Stimulated activated CD8-positive, alpha-beta memory T cell treated with anti-CD3 and anti-CD28 coated beads, Interleukin-7, amount 100 ng/mL, for 24 hours (primary cell): ENCODE measurements around the gene BSCL2.
"Not testable (repeated sequence)": the region's sequence is repeated elsewhere in the genome, so short reads cannot be mapped to it uniquely, and the experiment has no call there.

Experiments used
- DNase-seq: peaks from one replicate; pipeline ENCODE4 v3.0.0-alpha.2; 2020; ENCODE audit warnings: low read depth

BSCL2 gene

DNA sequence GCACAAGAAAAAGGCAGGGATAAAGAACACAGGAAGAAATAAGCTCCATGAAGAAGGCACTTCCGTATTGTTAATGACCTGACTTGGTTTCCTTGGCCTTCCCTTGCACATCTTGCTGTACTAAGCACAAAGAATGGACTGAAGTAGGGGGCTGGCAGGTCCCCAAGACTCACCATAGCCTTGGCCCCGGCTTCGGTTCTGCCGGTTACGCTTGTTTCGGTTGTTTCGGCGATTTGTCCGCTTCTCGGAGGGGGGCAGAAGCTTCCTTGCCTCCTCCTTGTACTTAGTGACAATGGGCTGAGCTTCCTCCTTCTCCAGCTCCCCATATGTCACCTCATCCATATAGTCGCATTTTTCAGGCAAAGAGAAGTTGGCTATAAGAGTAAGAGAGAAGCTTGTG is 9.6 kb upstream of the BSCL2 start:
- no peak for DNase-seq

- DNase-seq: no peak
Observed at GRCh38 chr11:62716206-62716605, 9.0 kb upstream of the BSCL2 start.

DNA sequence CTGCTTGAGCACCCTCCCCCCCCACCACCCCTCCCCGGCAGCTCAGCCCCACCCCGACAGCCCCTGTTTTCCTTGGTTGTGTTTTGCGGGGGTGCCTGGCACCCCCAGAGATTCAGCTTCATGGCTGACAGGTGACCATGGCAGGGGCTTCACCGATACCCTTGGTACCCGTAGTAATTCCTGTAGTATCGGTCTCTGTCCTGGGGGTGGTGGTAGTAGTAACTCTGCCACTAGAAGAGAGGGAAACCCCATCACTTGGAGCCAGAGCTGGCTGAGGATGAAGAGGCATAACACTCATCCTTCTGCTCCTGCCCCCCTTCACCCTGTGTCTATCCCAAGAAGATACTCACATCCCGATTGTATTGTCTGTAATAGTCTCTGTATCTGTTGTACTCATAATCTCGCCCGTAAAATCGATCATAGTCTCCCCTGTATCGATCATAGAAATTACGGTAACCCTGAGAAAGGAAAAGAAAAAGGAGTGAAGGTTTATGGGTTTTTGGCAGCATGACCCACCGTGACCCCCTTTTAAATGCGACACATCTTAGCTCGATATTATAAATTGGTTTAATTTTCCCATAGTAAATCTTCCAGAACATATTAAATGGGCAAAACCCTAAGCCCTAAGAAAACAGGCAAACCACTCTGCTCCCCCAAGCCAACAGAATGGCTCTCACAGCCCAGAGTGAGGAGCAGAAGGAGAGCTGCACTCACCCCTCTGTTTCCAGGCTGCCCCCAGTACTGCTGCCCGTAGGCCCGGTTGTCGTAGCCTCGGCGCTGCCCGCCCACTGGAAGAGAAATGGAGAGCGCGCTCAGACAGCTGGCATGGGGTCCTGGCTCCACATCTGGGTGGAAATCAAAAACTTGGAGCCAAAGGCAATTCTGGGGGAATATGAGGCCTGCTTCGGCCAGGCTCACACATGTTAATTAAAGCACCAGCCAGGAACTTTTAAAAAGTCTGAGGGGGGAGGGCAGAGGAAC is 8.2 kb upstream of the BSCL2 start:
- DNase-seq: no peak

- no peak for DNase-seq
Observed at GRCh38 chr11:62713343-62713742, 6.1 kb upstream of the BSCL2 start.

DNA sequence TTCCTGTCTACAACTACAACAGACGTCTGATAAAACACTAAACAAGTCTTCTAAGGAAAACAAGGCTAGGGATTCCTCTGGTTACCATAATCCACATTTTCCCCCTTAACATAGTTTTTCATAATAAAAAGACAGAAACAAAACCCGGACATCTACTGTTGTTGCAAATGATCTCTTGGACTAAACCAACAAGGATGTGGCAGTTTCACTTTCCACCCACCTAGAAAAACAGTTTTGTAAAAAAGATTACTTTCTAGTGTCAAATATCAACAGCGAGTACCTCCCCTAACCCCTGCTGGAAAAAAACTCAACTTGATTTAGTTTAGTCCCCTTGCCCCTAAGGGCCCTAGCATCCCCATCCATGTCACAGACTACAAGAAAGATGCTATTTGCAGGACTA is 5.6 kb upstream of the BSCL2 start:
- DNase-seq: no peak

GRCh38 chr11:62712276-62712812 is 5.1 kb upstream of the BSCL2 start:
- no peak for DNase-seq

GRCh38 chr11:62710001-62710345 is 2.7 kb upstream of the BSCL2 start:
- DNase-seq: no peak

DNA sequence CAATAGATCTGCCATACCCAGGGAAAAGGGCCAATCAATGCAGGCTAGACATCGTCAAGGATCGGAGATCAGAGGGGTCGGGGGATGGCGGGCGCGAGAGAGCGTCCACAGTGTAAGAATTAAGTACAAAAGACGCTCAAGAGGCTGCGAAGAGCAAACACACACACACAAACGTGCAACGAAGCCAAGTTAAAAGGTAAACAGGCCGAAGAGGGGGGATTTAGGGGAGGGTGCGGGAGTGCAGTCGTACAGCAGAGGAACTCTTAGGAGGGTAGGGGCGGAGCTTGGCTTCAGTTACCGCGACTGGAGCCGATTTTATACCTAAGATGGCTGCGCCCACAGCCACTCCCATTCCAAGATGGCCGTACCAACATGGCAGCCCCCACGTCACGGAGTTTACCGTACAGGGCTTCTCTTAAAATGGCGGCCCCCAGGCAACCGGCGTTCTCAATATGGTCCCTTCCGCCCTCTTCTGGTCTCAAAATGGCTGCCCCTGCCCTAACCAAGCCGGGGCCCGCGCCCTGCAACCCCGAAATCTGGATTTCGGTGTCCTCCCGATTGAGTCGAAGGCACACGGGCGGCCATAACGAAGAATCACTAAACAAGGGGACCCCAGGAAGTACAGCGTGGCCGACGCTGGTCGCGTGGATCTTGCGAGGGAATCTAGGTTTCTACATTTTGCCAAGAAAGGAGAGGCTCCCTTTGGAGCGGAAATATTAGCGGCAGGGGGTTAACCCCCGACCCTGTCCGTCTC is 2.2 kb upstream of the BSCL2 start:
- peak; percentile 88 for DNase-seq

- DNase-seq: peak; percentile 14
Observed at GRCh38 chr11:62708793-62709192, 1.6 kb upstream of the BSCL2 start.

DNA sequence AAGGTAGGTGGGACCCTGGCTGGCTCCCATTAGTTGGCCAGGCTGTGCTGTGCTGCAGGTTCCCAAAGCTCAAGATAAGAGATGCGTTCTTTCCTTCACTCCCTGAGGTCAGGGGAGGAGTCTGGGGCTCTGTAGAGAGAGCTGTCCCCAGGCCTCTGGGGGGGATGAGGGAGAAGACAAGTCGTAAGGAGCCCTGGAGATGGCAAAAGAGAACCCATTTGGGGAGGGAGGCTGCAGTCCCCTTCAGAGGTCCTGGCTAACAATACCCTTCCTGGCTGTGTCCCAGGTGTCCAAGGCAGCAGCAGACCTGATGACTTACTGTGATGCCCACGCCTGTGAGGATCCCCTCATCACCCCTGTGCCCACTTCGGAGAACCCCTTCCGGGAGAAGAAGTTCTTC is 1.2 kb upstream of the BSCL2 start:
- no peak for DNase-seq

- no peak for DNase-seq
Observed at GRCh38 chr11:62706850-62707247, 375 bp downstream of the BSCL2 start.

DNA sequence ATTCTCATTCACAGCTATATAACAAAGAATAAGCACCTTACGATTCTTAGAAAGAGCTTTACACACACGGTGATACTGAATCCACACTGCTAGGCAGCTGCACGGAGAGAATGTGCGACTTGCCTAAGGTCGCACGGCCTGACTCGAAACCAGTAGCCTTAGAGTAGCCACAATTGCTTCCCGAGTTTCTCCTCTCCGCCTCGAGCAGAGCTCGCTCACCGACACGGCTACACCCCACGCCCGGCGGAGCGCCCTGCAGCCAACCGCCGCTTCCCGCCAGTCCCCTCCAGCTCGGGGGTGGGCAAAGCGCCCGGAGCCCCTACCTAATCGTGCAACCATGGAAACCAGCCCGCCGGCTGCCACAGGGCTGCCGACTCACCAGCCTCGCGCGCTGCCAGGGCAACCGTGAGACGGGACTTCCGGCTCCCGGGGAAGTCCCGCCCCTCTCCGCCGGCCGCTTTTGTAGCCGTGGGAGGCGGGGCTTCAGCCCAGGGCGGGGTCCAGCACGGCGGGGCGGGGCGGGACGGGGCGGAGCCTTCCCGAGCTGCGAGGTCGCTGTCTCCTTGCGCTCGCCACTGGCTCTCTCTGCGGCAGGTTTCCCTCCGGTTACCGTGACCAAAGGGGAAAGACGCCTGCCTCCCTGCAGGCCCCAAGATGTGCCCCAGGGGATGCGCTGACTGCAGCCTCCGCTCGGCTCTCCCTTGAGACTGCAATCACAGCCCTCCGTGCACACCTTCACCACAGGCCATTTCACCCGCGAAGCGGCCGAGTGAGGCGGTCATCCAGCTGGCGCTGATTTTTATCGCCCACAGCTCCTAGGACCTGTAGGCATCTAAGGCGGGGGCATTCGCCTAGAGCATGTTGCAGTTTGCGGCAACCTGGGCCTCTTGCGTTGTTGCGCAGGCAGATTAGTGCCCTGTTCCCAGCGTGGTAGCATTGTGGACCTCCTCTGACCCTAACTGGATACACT is 1.1 kb downstream of the BSCL2 start:
- peak; percentile 89 for DNase-seq

DNA sequence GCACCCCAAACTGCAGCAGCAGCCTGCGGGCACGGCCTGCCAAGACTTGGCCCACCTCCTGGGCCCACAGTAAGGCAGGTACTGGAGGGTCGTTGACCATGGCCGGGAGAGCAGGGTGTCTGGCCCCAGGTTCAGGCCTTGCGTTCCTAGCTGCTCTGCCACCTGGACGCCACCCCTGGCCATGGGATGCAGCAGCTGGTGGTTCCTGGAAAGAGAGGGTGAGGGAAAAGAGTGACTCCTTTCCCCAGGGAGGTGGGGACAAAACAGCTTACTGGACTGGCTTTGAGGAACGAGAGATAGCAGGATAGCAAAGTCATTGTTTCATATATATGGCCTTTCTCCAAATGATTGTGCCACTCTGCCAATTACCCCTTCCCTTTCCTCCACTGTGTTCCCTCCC is 1.8 kb downstream of the BSCL2 start:
- DNase-seq: no peak

GRCh38 chr11:62703921-62704320 is 3.3 kb downstream of the BSCL2 start:
- DNase-seq: not testable (repeated sequence)

DNA sequence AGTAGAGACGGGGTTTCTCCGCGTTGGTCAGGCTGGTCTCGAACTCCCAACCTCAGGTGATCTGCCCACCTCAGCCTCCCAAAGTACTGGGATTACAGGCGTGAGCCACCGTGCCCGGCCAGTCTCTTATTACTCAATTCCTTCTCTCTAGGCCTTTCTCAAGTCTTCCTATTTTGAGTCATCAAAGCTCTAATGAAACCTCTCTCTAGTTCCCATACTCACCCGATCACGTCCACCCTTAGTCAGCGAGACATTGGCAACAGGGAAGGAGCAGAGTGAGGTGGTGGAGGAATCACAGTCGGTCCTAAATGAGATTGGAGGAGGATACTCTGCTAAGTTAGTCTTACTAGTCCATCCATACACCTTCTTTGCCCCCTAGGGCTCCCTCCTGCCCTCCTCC is 5.0 kb downstream of the BSCL2 start:
- DNase-seq: no peak

GRCh38 chr11:62694455-62695167 is 12.6 kb downstream of the BSCL2 start:
- DNase-seq: peak; percentile 53

GRCh38 chr11:62693624-62694023 is 13.6 kb downstream of the BSCL2 start:
- DNase-seq: not testable (repeated sequence)

GRCh38 chr11:62689421-62690183 is 17.6 kb downstream of the BSCL2 start, which contains the start of gene LRRN4CL:
TSS of gene LRRN4CL (minus strand) at chr11:62689530. CDS start at chr11:62688508, 1,022 bp downstream.
- DNase-seq: no peak

- DNase-seq: no peak
Observed at GRCh38 chr11:62688491-62688890, 18.7 kb downstream of the BSCL2 start.
